ENCODE measurements around the gene CBX5. TPM values are rescaled to one million over a fixed set of nuclear protein-coding genes. Genes with fewer than 3 reads are reported as not detected.
A peak's percentile ranks its signal among the peaks of the same experiment; 100 is the strongest.

The CBX5 gene
- total RNA-seq, 2 experiments from 2014 or later = 115 to 299 TPM

- intact Hi-C loops (cut with micrococcal nuclease; ENCODE audit: unreplicated experiment) = no loop called here
- ChIA-PET CTCF (ENCODE audit: unreplicated experiment) (interaction anchor here (1.1 kb wide), 1 partner anchor 12 kb away, joined by 3 read pairs; no protein-coding TSS in a partner anchor), POLR2A (no interaction called here)
- no peak overlapping the region for H3K4me3 ChIP-seq (ENCODE audit: low read depth, low read length, poor library complexity, severe bottlenecking)
- H3K9me3 ChIP-seq (ENCODE audit: low read length) = no peaks in the 10 kb centered on the region
- BruUV-seq (replicated peaks) = no TSS peak
- TF ChIP-seq, protein P1, sequence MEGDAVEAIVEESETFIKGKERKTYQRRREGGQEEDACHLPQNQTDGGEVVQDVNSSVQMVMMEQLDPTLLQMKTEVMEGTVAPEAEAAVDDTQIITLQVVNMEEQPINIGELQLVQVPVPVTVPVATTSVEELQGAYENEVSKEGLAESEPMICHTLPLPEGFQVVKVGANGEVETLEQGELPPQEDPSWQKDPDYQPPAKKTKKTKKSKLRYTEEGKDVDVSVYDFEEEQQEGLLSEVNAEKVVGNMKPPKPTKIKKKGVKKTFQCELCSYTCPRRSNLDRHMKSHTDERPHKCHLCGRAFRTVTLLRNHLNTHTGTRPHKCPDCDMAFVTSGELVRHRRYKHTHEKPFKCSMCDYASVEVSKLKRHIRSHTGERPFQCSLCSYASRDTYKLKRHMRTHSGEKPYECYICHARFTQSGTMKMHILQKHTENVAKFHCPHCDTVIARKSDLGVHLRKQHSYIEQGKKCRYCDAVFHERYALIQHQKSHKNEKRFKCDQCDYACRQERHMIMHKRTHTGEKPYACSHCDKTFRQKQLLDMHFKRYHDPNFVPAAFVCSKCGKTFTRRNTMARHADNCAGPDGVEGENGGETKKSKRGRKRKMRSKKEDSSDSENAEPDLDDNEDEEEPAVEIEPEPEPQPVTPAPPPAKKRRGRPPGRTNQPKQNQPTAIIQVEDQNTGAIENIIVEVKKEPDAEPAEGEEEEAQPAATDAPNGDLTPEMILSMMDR (conservative IDR thresholded peaks at IDR 0.05; ENCODE audit: low read length) = no peak
- no peak for TF ChIP-seq EZH2phosphoT487 (IDR thresholded peaks at IDR 0.05; ENCODE audit: borderline replicate concordance, low read depth, low read length)
- no peak overlapping the region for H3K4me2 ChIP-seq (ENCODE audit: low read length)
- H3K36me3 ChIP-seq (ENCODE audit: insufficient read depth, low read length) = peaks cover 95% of the 10 kb centered on the region
- no peaks in the 10 kb centered on the region for H3K9me2 ChIP-seq (ENCODE audit: insufficient read depth, low read length)
- peaks cover 10% of the 10 kb centered on the region for H3K4me1 ChIP-seq (ENCODE audit: insufficient read depth, low read length, poor library complexity, severe bottlenecking)
- no peak overlapping the region for H2AFZ ChIP-seq (ENCODE audit: low read length)
- H4K20me1 ChIP-seq (ENCODE audit: insufficient read depth, low read length) = no peaks in the 10 kb centered on the region
- no peak overlapping the region for H3K27ac ChIP-seq (ENCODE audit: low read depth, low read length, poor library complexity, severe bottlenecking)
- H3K79me2 ChIP-seq (ENCODE audit: insufficient read depth, low read depth, low read length) = no peaks in the 10 kb centered on the region
- no peak for DNase-seq (ENCODE audit: low spot score)
Measured at GRCh38 chr12:54240129-54240528, 39.8 kb downstream of the CBX5 start.

GRCh38 chr12:54239620-54240019 is 40.3 kb downstream of the CBX5 start:
- Histone ChIP-seq H3K4me1 (ENCODE audit: insufficient read depth, low read length, poor library complexity, severe bottlenecking) (peaks cover 10% of the 10 kb centered on the region), H3K9me2 (ENCODE audit: insufficient read depth, low read length) (no peaks in the 10 kb centered on the region), H3K4me2 (ENCODE audit: low read length) (no peak overlapping the region), H2AFZ (ENCODE audit: low read length) (no peak overlapping the region), H3K79me2 (ENCODE audit: insufficient read depth, low read depth, low read length) (no peaks in the 10 kb centered on the region), H3K36me3 (ENCODE audit: insufficient read depth, low read length) (peaks cover 91% of the 10 kb centered on the region), H3K27ac (ENCODE audit: low read depth, low read length, poor library complexity, severe bottlenecking) (no peak overlapping the region), H4K20me1 (ENCODE audit: insufficient read depth, low read length) (no peaks in the 10 kb centered on the region), H3K9me3 (ENCODE audit: low read length) (no peaks in the 10 kb centered on the region), H3K4me3 (ENCODE audit: low read depth, low read length, poor library complexity, severe bottlenecking) (no peak overlapping the region)
- TF ChIP-seq, protein P1 (conservative IDR thresholded peaks at IDR 0.05; ENCODE audit: low read length) = no peak
- no peak for TF ChIP-seq EZH2phosphoT487 (IDR thresholded peaks at IDR 0.05; ENCODE audit: borderline replicate concordance, low read depth, low read length)
- intact Hi-C loops (cut with micrococcal nuclease; ENCODE audit: unreplicated experiment) = no loop called here
- ChIA-PET POLR2A (interaction anchor here (1.6 kb wide), 1 partner anchor 19 kb away, joined by 4 read pairs; no protein-coding TSS in a partner anchor), CTCF (ENCODE audit: unreplicated experiment) (interaction anchor here (1.1 kb wide), 1 partner anchor 12 kb away, joined by 3 read pairs; no protein-coding TSS in a partner anchor)
- no TSS peak for BruUV-seq (replicated peaks)
- no peak for DNase-seq (ENCODE audit: low spot score)

DNA sequence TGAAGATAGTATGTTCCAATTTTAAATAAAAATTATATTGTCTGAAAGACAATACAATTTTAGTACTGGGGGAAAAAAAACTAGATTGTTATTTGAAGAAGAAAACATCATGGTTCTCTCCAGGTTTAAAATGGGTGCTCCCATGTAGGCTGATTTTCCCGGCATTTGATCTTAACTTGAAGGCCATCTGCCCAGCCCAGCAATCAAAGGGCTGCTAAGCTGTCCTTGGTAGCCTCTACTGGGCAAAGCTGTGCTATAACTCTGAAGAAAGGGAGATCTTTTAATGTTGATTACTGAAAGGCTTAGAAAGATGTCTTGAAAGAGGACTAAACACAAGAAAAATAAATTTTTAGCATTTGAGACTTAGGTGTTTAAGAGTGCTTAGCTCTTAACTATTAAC is 41.4 kb downstream of the CBX5 start:
- Histone ChIP-seq H3K9me3 (ENCODE audit: low read length) (no peaks in the 10 kb centered on the region), H3K9me2 (ENCODE audit: insufficient read depth, low read length) (no peaks in the 10 kb centered on the region), H3K79me2 (ENCODE audit: insufficient read depth, low read depth, low read length) (no peaks in the 10 kb centered on the region), H3K27ac (ENCODE audit: low read depth, low read length, poor library complexity, severe bottlenecking) (no peak overlapping the region), H2AFZ (ENCODE audit: low read length) (no peak overlapping the region), H3K4me1 (ENCODE audit: insufficient read depth, low read length, poor library complexity, severe bottlenecking) (peaks cover 10% of the 10 kb centered on the region), H3K4me2 (ENCODE audit: low read length) (no peak overlapping the region), H4K20me1 (ENCODE audit: insufficient read depth, low read length) (no peaks in the 10 kb centered on the region), H3K36me3 (ENCODE audit: insufficient read depth, low read length) (peaks cover 84% of the 10 kb centered on the region), H3K4me3 (ENCODE audit: low read depth, low read length, poor library complexity, severe bottlenecking) (no peak overlapping the region)
- TF ChIP-seq, protein P1 (conservative IDR thresholded peaks at IDR 0.05; ENCODE audit: low read length) = no peak
- TF ChIP-seq EZH2phosphoT487 (IDR thresholded peaks at IDR 0.05; ENCODE audit: borderline replicate concordance, low read depth, low read length) = no peak
- DNase-seq (ENCODE audit: low spot score) = no peak
- POLR2A ChIA-PET = interaction anchor here (0.6 to 2.1 kb wide), 3 partner anchors 10 to 43 kb away, joined by 3 to 9 read pairs (median 4); no protein-coding TSS in a partner anchor
- CTCF ChIA-PET (ENCODE audit: unreplicated experiment) = no interaction called here
- intact Hi-C loops (cut with micrococcal nuclease; ENCODE audit: unreplicated experiment) = no loop called here
- TSS peak; percentile 6 for BruUV-seq (replicated peaks)
